BE2C (cell line): ENCODE data around the gene REV3L.

Experiments used
- DNase-seq: peaks from one replicate; pipeline ENCODE4 v3.0.0-alpha.2; 2020
- H3K27me3 ChIP-seq: fragments of 250-450 bp; sonication (Bioruptor Pico); 2 replicates; pipeline ENCODE4 v1.5.1; 2020; ENCODE audit warnings: mild to moderate bottlenecking
- H3K36me3 ChIP-seq: fragments of 250-450 bp; sonication (Bioruptor Pico); 2 replicates; pipeline ENCODE4 v1.5.1; 2020; ENCODE audit warnings: mild to moderate bottlenecking
- H3K4me1 ChIP-seq: fragments of 250-450 bp; sonication (Bioruptor Pico); 2 replicates; pipeline ENCODE4 v1.5.1; 2020
- H3K4me3 ChIP-seq: 2 replicates; pipeline ENCODE4 v1.5.1; 2011; ENCODE audit warnings: low read depth, low read length
- H3K9me3 ChIP-seq: fragments of 250-450 bp; sonication (Bioruptor Pico); 2 replicates; pipeline ENCODE4 v1.5.1; 2020
- TF ChIP-seq, protein P1 (sequence below): IDR thresholded peaks from 2 replicates; pipeline ENCODE4 v1.5.1; 2012; ENCODE audit warnings: mild to moderate bottlenecking, low read depth, low read length

REV3L gene

DNA sequence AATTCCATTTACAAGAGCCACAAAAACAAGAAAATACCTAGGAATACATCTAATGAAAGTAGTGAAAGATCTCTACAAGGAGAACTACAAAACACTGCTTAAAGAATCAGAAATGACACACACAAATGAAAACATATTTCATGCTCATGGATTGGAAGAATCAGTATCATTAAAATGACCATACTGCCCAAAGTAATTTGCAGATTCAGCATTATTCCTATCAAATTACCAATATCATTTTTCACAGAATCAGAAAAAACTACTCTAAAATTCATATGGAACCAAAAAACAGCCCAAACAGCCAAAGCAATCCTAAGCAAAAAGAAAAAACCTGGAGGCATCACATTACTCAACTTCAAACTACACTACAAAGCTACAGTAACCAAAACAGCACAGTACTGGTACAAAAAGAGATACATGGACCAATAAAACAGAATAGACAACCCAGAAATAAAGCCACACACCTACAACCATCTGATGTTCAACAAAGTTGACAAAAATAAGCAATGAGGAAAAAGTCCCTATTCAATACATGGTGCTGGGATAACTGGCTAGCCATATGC is 24.3 kb downstream of the REV3L start:
- Histone ChIP-seq H3K27me3 (no peaks in the 10 kb centered on the region), H3K4me1 (peaks cover 2% of the 10 kb centered on the region; the same call in 1 of the 2 replicates), H3K36me3 (peaks cover 15% of the 10 kb centered on the region), H3K4me3 (no peak overlapping the region), H3K9me3 (no peaks in the 10 kb centered on the region; the same call in 1 of the 2 replicates)
- TF ChIP-seq, protein P1, sequence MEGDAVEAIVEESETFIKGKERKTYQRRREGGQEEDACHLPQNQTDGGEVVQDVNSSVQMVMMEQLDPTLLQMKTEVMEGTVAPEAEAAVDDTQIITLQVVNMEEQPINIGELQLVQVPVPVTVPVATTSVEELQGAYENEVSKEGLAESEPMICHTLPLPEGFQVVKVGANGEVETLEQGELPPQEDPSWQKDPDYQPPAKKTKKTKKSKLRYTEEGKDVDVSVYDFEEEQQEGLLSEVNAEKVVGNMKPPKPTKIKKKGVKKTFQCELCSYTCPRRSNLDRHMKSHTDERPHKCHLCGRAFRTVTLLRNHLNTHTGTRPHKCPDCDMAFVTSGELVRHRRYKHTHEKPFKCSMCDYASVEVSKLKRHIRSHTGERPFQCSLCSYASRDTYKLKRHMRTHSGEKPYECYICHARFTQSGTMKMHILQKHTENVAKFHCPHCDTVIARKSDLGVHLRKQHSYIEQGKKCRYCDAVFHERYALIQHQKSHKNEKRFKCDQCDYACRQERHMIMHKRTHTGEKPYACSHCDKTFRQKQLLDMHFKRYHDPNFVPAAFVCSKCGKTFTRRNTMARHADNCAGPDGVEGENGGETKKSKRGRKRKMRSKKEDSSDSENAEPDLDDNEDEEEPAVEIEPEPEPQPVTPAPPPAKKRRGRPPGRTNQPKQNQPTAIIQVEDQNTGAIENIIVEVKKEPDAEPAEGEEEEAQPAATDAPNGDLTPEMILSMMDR: no peak
- DNase-seq: no peak

DNA sequence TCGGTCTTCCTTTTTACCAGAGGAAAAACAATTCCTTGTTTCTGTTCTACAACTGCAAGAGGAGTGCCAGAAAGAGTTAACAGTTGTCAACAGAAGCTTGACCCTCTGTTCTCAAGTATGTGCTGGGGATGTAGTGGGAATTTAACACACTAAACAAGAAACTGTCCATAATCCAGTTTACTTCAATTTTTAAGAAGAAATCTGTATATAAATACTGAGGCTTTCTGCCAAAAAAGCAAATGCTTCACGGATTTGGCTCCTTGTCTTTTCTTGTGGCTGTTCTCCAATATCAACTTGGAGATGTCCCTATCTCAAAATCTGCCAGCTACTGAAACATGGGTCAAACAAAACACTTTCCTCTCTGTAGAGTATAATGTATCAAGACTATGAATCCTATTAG is 26.8 kb downstream of the REV3L start:
- no peak overlapping the region for H3K4me3 ChIP-seq
- TF ChIP-seq, protein P1: no peak
- H3K36me3 ChIP-seq: peaks cover 11% of the 10 kb centered on the region
- H3K9me3 ChIP-seq: no peaks in the 10 kb centered on the region; the same call in 1 of the 2 replicates
- H3K4me1 ChIP-seq: no peaks in the 10 kb centered on the region
- H3K27me3 ChIP-seq: no peaks in the 10 kb centered on the region
- no peak for DNase-seq

DNA sequence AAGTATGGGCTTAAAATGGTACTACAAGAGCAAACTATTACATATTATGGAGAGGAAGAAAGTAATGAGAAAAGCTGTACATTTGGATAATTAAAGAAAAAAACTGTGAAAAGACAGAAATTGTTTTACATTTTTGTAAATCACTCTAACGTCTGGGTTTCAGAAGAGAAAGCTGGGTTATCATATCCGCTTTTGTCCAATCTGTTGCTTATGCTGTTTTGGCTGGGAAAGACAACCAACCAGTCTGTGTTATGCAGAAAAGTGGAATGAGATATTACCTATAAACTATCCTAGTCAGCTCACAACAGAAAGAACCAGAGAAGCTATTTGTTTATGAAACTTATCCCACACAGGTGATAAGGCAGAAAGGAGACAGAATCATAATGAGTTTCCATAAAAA is 32.4 kb downstream of the REV3L start:
- H3K4me3 ChIP-seq: no peak overlapping the region
- no peaks in the 10 kb centered on the region for H3K9me3 ChIP-seq
- H3K36me3 ChIP-seq: no peaks in the 10 kb centered on the region
- H3K27me3 ChIP-seq: no peaks in the 10 kb centered on the region
- no peaks in the 10 kb centered on the region for H3K4me1 ChIP-seq
- DNase-seq: no peak
- TF ChIP-seq, protein P1: no peak

DNA sequence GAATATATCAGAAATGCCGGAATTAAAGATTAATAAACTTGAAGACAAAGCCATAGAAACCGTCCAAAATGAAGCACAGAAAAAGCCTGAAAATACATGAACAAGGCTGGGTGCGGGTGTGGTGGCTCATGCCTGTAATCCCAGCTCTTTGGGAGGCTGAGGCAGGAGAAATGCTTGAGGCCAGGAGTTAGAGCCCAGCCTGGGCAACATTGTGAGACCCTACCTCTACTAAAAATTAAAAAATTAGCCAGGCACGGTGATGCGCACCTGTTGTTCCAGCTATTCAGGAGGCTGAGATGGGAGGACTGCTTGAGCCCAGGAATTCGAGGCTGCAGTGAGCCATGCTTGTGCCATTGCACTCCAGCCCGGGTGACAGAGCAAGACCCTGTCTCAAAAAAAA is 32.9 kb downstream of the REV3L start:
- no peaks in the 10 kb centered on the region for H3K36me3 ChIP-seq
- TF ChIP-seq, protein P1: no peak
- H3K27me3 ChIP-seq: no peaks in the 10 kb centered on the region
- no peak for DNase-seq
- H3K4me3 ChIP-seq: no peak overlapping the region
- no peaks in the 10 kb centered on the region for H3K4me1 ChIP-seq
- no peaks in the 10 kb centered on the region for H3K9me3 ChIP-seq

DNA sequence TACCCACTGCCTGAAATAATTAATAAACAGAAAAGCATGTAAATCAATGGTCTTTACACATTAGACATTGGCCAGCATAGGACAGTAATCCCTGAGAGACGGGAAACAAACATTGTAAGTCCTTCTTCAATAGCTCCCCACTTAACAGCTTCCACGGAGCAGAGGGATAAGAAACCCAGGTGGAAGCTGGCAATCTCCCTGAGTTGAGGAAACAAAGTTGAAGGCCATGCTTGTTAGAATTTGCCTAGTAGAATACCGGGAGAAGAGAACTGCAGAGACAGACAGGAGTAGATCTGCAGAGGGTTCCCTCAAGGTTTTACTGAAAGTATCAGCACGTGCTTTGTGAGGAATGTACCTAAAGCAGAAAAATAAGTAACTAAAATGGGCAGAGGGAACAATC is 33.9 kb downstream of the REV3L start:
- no peak for DNase-seq
- no peaks in the 10 kb centered on the region for H3K36me3 ChIP-seq
- H3K27me3 ChIP-seq: no peaks in the 10 kb centered on the region
- no peaks in the 10 kb centered on the region for H3K9me3 ChIP-seq
- H3K4me1 ChIP-seq: no peaks in the 10 kb centered on the region
- TF ChIP-seq, protein P1: no peak
- no peak overlapping the region for H3K4me3 ChIP-seq

DNA sequence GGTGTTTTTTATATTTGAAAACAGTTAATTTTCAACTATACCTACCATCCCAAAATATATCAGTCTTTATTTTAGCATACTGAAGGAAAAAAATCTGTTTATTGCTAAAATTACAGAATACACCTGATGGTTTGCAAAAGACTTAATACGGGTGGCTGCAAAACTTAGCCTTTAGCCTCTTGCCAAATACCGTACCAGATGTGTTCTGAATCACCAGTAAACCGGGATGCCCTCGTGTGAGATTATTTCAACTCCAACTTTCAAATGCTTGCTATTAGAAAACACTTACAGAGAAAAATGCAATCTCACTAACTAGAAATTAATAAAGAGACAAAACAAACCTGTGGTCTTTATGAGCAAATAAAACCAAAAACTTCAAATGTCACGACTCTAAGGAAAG is 36.0 kb downstream of the REV3L start:
- Histone ChIP-seq H3K27me3 (no peaks in the 10 kb centered on the region), H3K9me3 (no peaks in the 10 kb centered on the region), H3K36me3 (no peaks in the 10 kb centered on the region), H3K4me1 (no peaks in the 10 kb centered on the region), H3K4me3 (no peak overlapping the region)
- TF ChIP-seq, protein P1: no peak
- no peak for DNase-seq
